ENCODE data around the gene CRYL1. TPM values are rescaled to one million over a fixed set of nuclear protein-coding genes. Genes with fewer than 3 reads are reported as not detected.

Gene CRYL1
- total and polyA plus RNA-seq, 2 of the 4 experiments (the other 2 are of a cell fraction) = 11.7 to 16.4 TPM

- no peak overlapping the region for H2AK9ac ChIP-seq (replicated peaks; ENCODE audit: low read depth, low read length, poor library complexity)
- BruUV-seq (replicated peaks) = no TSS peak
- no peak overlapping the region for H2BK5ac ChIP-seq (ENCODE audit: low read depth, low read length, poor library complexity, severe bottlenecking)
- no peaks in the 10 kb centered on the region for H3K27me3 ChIP-seq (ENCODE audit: control insufficient read depth, insufficient read depth, low read length)
- no peaks in the 10 kb centered on the region for H3K4me1 ChIP-seq (ENCODE audit: control insufficient read depth, insufficient read depth, low read length)
- H3K4me3 ChIP-seq (ENCODE audit: insufficient read depth, low read depth, low read length) = no peak overlapping the region
- no peak overlapping the region for H3K18ac ChIP-seq (ENCODE audit: low read depth, low read length)
- intact Hi-C loops (cut with micrococcal nuclease) (no loop called here), dilution Hi-C loops (cut with HindIII; ENCODE audit: low sequenced_read_pairs, unreplicated experiment) (no loop called here), in situ Hi-C loops (cut with MboI; ENCODE audit: low sequenced_read_pairs) (no loop called here)
- no peak overlapping the region for H2AK5ac ChIP-seq (ENCODE audit: low read depth, low read length)
- H3K56ac ChIP-seq (ENCODE audit: extremely low read depth, insufficient read depth, low read length) = no peak overlapping the region
- H3K23ac ChIP-seq (ENCODE audit: low read depth, low read length) = no peak overlapping the region
- no peak overlapping the region for H4K91ac ChIP-seq (ENCODE audit: insufficient read depth, low read depth, low read length)
- H2BK15ac ChIP-seq (ENCODE audit: low read depth, low read length) = no peak overlapping the region
- no peak overlapping the region for H3K14ac ChIP-seq (replicated peaks; ENCODE audit: low read depth, low read length)
- POLR2A ChIA-PET (ENCODE audit: unreplicated experiment) = no interaction called here
- H2BK20ac ChIP-seq (ENCODE audit: low read depth, low read length) = no peak overlapping the region
- H4K5ac ChIP-seq (ENCODE audit: low read depth, low read length) = no peak overlapping the region
- no peak overlapping the region for H3K27ac ChIP-seq (ENCODE audit: insufficient read depth, low read length)
- no peak overlapping the region for H4K8ac ChIP-seq (ENCODE audit: low read depth in 2 of 2, low read length in 2 of 2)
- H3K9me3 ChIP-seq (ENCODE audit: control insufficient read depth, insufficient read depth, low read length) = peaks cover under 1% of the 10 kb centered on the region; the same call in 1 of the 2 replicates
- TF ChIP-seq ELK1 (IDR thresholded peaks at IDR 0.05; ENCODE audit: borderline replicate concordance, low read depth, low read length) (no peak), CEBPB (IDR thresholded peaks at IDR 0.05; ENCODE audit: low read depth, low read length) (peak; percentile 80), BHLHE40 (IDR thresholded peaks at IDR 0.05; ENCODE audit: low read depth, low read length) (no peak)
- H2AFZ ChIP-seq (replicated peaks; ENCODE audit: low read length, poor library complexity) = no peak overlapping the region
- no peaks in the 10 kb centered on the region; the same call in 1 of the 2 replicates for H3K9me1 ChIP-seq (ENCODE audit: insufficient read depth, low read length)
- no peak overlapping the region for H3K9ac ChIP-seq (ENCODE audit: low read depth, low read length)
- DNase-seq (peak; percentile 49), ATAC-seq (ENCODE audit: low read depth) (no peak)
- H3K4ac ChIP-seq (ENCODE audit: low read depth, low read length) = no peak overlapping the region
- H4K20me1 ChIP-seq (ENCODE audit: insufficient read depth, low read length) = no peaks in the 10 kb centered on the region
- H3K36me3 ChIP-seq (ENCODE audit: control insufficient read depth, insufficient read depth, low read length) = no peaks in the 10 kb centered on the region
- no peak overlapping the region for H3K4me2 ChIP-seq (ENCODE audit: low read depth, low read length)
- no CpG with 5 or more reads among the region's 1 CpG for WGBS, 2 experiments (ENCODE audit: extremely low coverage in 2 of 2, insufficient read length in 1 of 2)
- peaks cover 8 to 30% of the 10 kb centered on the region in 2 experiments; a peak in 3 of 4 replicates for H3K79me1 ChIP-seq (ENCODE audit: low read depth in 1 of 2, low read length in 2 of 2)
- H2BK120ac ChIP-seq (ENCODE audit: low read depth, low read length) = no peak overlapping the region
- CTCF ChIA-PET = no interaction called here
Measured at GRCh38 chr13:20570517-20570916, 44.9 kb upstream of the CRYL1 start.
